Natural killer cell (primary cell): Measurements from ENCODE around the gene EPAS1. TPM values are rescaled to one million over a fixed set of nuclear protein-coding genes. Genes with fewer than 3 reads are reported as not detected.

Experiments used
- ATAC-seq, 3 donors: fragments of 150-1000 bp in 2 of 3; fragments of 200-7000 bp in 1 of 3; cut with Tn5 transposase; 1 replicate in 1 of 3; 2 replicates in 2 of 3; pipeline ENCODE4 v1.10.0; 2021; ENCODE audit warnings: mild to moderate bottlenecking in 2 of 3, moderate library complexity in 2 of 3
- DNase-seq, 2 donors: peaks; one replicate each; pipeline versions ENCODE4 v3.0.0 to v3.0.0-alpha.2; 2013 to 2021; ENCODE audit warnings: mixed read lengths in 1 of 2
- H3K27ac ChIP-seq: one replicate; pipeline ENCODE4 v1.5.1; 2013; ENCODE audit warnings: mild to moderate bottlenecking, low read length
- H3K27me3 ChIP-seq: one replicate; pipeline ENCODE4 v1.6.1; 2013; ENCODE audit warnings: low read length; ENCODE audit not compliant: control insufficient read depth, insufficient read depth
- H3K36me3 ChIP-seq: one replicate; pipeline ENCODE4 v1.6.1; 2013; ENCODE audit warnings: low read length; ENCODE audit not compliant: control insufficient read depth, insufficient read depth
- H3K4me1 ChIP-seq: one replicate; pipeline ENCODE4 v1.6.1; 2013; ENCODE audit warnings: low read length; ENCODE audit not compliant: control insufficient read depth, insufficient read depth
- H3K4me3 ChIP-seq: one replicate; pipeline ENCODE4 v1.5.1; 2013; ENCODE audit warnings: low read length
- H3K9me3 ChIP-seq: one replicate; pipeline ENCODE4 v1.6.1; 2013; ENCODE audit warnings: low read length; ENCODE audit not compliant: control insufficient read depth, insufficient read depth
- H3K27ac Mint-ChIP-seq, 2 donors: one replicate each; pipeline ENCODE4 v1.8.0; 2022; ENCODE audit warnings: mild to moderate bottlenecking in 2 of 2, mixed read lengths in 2 of 2, moderate library complexity in 1 of 2
- H3K27me3 Mint-ChIP-seq, 2 donors: one replicate each; pipeline ENCODE4 v1.8.0; 2022; ENCODE audit warnings: low read depth in 2 of 2, mixed read lengths in 2 of 2
- H3K36me3 Mint-ChIP-seq: one replicate; pipeline ENCODE4 v1.8.0; 2022; ENCODE audit warnings: mixed read lengths
- H3K4me1 Mint-ChIP-seq, 2 donors: one replicate each; pipeline ENCODE4 v1.8.0; 2022; ENCODE audit warnings: mixed read lengths in 2 of 2
- H3K4me3 Mint-ChIP-seq: one replicate; pipeline ENCODE4 v1.8.0; 2022; ENCODE audit warnings: mild to moderate bottlenecking, moderate library complexity, mixed read lengths
- H3K9me3 Mint-ChIP-seq, 2 donors: one replicate each; pipeline ENCODE4 v1.8.0; 2022; ENCODE audit warnings: mixed read lengths in 2 of 2
- CTCF ChIP-seq: fragments of 200-600 bp; IDR thresholded peaks from one replicate; pipeline ENCODE4 v1.8.0; 2022; ENCODE audit warnings: antibody characterized with exemption
- WGBS: methylation state at CpG from one replicate; pipeline ENCODE4 v1.1.7; 2013; ENCODE audit warnings: missing lambda C conversion rate; ENCODE audit not compliant: insufficient coverage; 5-methylcytosine and 5-hydroxymethylcytosine counted together
- intact Hi-C: fragments of 100-400 bp; cut with micrococcal nuclease; formaldehyde crosslinking; loops from one replicate; pipeline ENCODE4 v1.14.2; 2022
- total RNA-seq, 4 donors: library from RNA; stranded (reverse); fragments of 120-200 nt in 1 of 4; gene quantifications; one replicate each; pipeline versions ENCODE4 v1.2.3 to v1.2.4, GENCODE V29; 2013 to 2022

Gene EPAS1
- total RNA-seq, 3 donors from 2014 or later (not counting 1 experiment from before 2014, with no cell fraction given): 2.1 to 61.4 (median 3.6) TPM

DNA sequence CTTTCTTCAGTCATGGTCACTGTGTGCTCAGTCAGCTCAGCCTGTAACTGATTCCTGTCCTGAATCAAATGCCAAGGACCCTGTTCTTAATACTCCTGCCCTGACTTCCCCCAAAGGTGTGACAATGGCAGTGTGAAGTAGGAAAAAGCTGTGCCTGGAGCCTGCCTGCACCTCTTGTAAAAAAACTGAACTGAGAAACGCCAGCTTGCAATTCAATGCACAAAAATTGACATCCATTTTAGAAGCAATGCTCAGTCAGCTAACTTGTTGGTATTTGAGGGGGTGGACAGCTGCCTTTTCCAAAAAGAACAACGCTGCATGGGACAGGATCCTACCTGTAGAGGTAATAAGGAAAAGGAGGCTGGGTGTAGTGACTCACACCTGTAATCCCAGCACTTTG is 115.9 kb downstream of the EPAS1 start:
- Mint-ChIP-seq H3K4me1 (peaks cover 0 to 1% of the 10 kb centered on the region in 2 donors), H3K9me3 (peaks cover 0 to 10% of the 10 kb centered on the region in 2 donors), H3K36me3 (peaks cover 4% of the 10 kb centered on the region), H3K27ac (no peak overlapping the region), H3K4me3 (no peak overlapping the region), H3K27me3 (peaks cover 0 to 2% of the 10 kb centered on the region in 2 donors)
- H3K4me1 ChIP-seq: no peaks in the 10 kb centered on the region
- no peak for TF ChIP-seq CTCF
- no peaks in the 10 kb centered on the region for H3K9me3 ChIP-seq
- H3K4me3 ChIP-seq: no peak overlapping the region
- no peak for DNase-seq
- WGBS: 90% methylated on average over 2 of the region's 2 CpGs
- no peaks in the 10 kb centered on the region for H3K27me3 ChIP-seq
- no peak for ATAC-seq
- no peak overlapping the region for H3K27ac ChIP-seq
- no peaks in the 10 kb centered on the region for H3K36me3 ChIP-seq
- intact Hi-C loops: no loop called here

- DNase-seq: no peak
- Histone ChIP-seq H3K27ac (no peak overlapping the region), H3K4me3 (no peak overlapping the region), H3K36me3 (no peaks in the 10 kb centered on the region), H3K27me3 (no peaks in the 10 kb centered on the region), H3K4me1 (no peaks in the 10 kb centered on the region), H3K9me3 (no peaks in the 10 kb centered on the region)
- no peak for TF ChIP-seq CTCF
- ATAC-seq: no peak
- peaks cover 0 to 12% of the 10 kb centered on the region in 2 donors for H3K9me3 Mint-ChIP-seq
- H3K4me1 Mint-ChIP-seq: no peaks in the 10 kb centered on the region
- peaks cover 7% of the 10 kb centered on the region for H3K36me3 Mint-ChIP-seq
- no peak overlapping the region for H3K4me3 Mint-ChIP-seq
- peaks cover 0 to 4% of the 10 kb centered on the region in 2 donors for H3K27me3 Mint-ChIP-seq
- intact Hi-C loops: no loop called here
- no peak overlapping the region for H3K27ac Mint-ChIP-seq
These were observed 116.4 kb downstream of the EPAS1 start for GRCh38 chr2:46413631-46414030.

GRCh38 chr2:46414701-46415100 is 117.5 kb downstream of the EPAS1 start:
- Histone ChIP-seq H3K36me3 (no peaks in the 10 kb centered on the region), H3K27me3 (no peaks in the 10 kb centered on the region), H3K9me3 (no peaks in the 10 kb centered on the region), H3K27ac (no peak overlapping the region), H3K4me3 (no peak overlapping the region), H3K4me1 (no peaks in the 10 kb centered on the region)
- no peak for ATAC-seq
- H3K4me1 Mint-ChIP-seq: no peaks in the 10 kb centered on the region
- 63% methylated on average over 1 of the region's 1 CpG for WGBS
- no peak for DNase-seq
- H3K4me3 Mint-ChIP-seq: no peak overlapping the region
- H3K27me3 Mint-ChIP-seq: peaks cover 0 to 4% of the 10 kb centered on the region in 2 donors
- peaks cover 0 to 12% of the 10 kb centered on the region in 2 donors for H3K9me3 Mint-ChIP-seq
- no peak overlapping the region for H3K27ac Mint-ChIP-seq
- intact Hi-C loops: no loop called here
- H3K36me3 Mint-ChIP-seq: peaks cover 7% of the 10 kb centered on the region
- no peak for TF ChIP-seq CTCF

DNA sequence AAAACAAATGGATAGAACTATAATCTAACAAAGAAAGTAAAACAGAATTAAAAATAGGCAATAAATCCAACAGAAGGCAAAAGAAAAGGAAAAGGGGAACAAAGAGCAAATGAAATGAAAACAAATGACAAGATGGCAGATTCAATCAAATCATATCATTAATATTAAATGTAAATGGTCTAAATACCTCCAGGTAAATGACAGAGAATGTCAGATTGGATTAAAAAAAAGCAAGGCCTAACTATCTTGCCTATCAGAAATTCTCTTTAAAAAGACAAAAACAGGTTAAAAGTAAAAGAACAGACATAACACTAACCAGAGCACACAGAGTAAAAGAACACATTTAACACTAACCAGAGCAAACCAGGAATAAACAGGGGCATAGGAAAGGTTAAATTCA is 119.1 kb downstream of the EPAS1 start:
- TF ChIP-seq CTCF: no peak
- Mint-ChIP-seq H3K9me3 (peaks cover 0 to 12% of the 10 kb centered on the region in 2 donors), H3K27me3 (peaks cover 0 to 4% of the 10 kb centered on the region in 2 donors), H3K36me3 (peaks cover 7% of the 10 kb centered on the region), H3K4me3 (no peak overlapping the region), H3K4me1 (no peaks in the 10 kb centered on the region), H3K27ac (no peak overlapping the region)
- Histone ChIP-seq H3K36me3 (no peaks in the 10 kb centered on the region), H3K9me3 (no peaks in the 10 kb centered on the region), H3K27me3 (no peaks in the 10 kb centered on the region), H3K27ac (no peak overlapping the region), H3K4me3 (no peak overlapping the region), H3K4me1 (no peaks in the 10 kb centered on the region)
- intact Hi-C loops: no loop called here
- ATAC-seq (no peak), DNase-seq (no peak)
